Measurements from ENCODE around the gene CALY. TPM values are rescaled to one million over a fixed set of nuclear protein-coding genes. Genes with fewer than 3 reads are reported as not detected.

Gene CALY
- total RNA-seq, 1 experiment from 2014 or later = not detected

GRCh38 chr10:133326745-133327650 is 9.7 kb downstream of the CALY start:
- Mint-ChIP-seq H3K9me3 (ENCODE audit: unreplicated experiment) (no peaks in the 10 kb centered on the region), H3K27me3 (ENCODE audit: insufficient read depth, unreplicated experiment) (peaks cover 14% of the 10 kb centered on the region), H3K27ac (ENCODE audit: unreplicated experiment) (no peak overlapping the region), H3K4me1 (ENCODE audit: low read depth, unreplicated experiment) (peaks cover 7% of the 10 kb centered on the region), H3K4me3 (ENCODE audit: unreplicated experiment) (no peak overlapping the region), H3K36me3 (ENCODE audit: insufficient read depth, unreplicated experiment) (peaks cover 10% of the 10 kb centered on the region)
- peaks cover 3% of the 10 kb centered on the region; the same call in 1 of the 2 replicates for H3K9me3 ChIP-seq
- intact Hi-C loops (cut with micrococcal nuclease; ENCODE audit: unreplicated experiment) = loop anchor here (5.0 kb wide), 1 partner anchor 65 kb away; the partner anchor contains the start of gene MTG1
- peaks cover 11% of the 10 kb centered on the region; the same call in 1 of the 2 replicates for H3K4me1 ChIP-seq
- 0 out of 2 replicates have a peak, but pooled peaks cover 1% of the 10 kb centered on the region for H3K27me3 ChIP-seq (replicated peaks; ENCODE audit: control insufficient read depth, insufficient read depth, low read length)
- no peak for DNase-seq
- TF ChIP-seq, protein P1, sequence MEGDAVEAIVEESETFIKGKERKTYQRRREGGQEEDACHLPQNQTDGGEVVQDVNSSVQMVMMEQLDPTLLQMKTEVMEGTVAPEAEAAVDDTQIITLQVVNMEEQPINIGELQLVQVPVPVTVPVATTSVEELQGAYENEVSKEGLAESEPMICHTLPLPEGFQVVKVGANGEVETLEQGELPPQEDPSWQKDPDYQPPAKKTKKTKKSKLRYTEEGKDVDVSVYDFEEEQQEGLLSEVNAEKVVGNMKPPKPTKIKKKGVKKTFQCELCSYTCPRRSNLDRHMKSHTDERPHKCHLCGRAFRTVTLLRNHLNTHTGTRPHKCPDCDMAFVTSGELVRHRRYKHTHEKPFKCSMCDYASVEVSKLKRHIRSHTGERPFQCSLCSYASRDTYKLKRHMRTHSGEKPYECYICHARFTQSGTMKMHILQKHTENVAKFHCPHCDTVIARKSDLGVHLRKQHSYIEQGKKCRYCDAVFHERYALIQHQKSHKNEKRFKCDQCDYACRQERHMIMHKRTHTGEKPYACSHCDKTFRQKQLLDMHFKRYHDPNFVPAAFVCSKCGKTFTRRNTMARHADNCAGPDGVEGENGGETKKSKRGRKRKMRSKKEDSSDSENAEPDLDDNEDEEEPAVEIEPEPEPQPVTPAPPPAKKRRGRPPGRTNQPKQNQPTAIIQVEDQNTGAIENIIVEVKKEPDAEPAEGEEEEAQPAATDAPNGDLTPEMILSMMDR (IDR thresholded peaks at IDR 0.05; ENCODE audit: insufficient read depth in 1 of 2, low read depth in 1 of 2, low read length in 1 of 2, severe bottlenecking in 1 of 2, unreplicated experiment in 1 of 2) = no peak
- H3K36me3 ChIP-seq (ENCODE audit: control insufficient read depth, insufficient read depth, low read length) = no peaks in the 10 kb centered on the region
- ChIA-PET POLR2A (no interaction called here), CTCF (no interaction called here)
- H3K4me3 ChIP-seq (ENCODE audit: low read depth, low read length) = no peak overlapping the region
- no TSS peak for BruUV-seq (replicated peaks)

- POLR2A ChIA-PET = no interaction called here
- Histone ChIP-seq H3K9me3 (peaks cover 3% of the 10 kb centered on the region; the same call in 1 of the 2 replicates), H3K4me1 (peaks cover 11% of the 10 kb centered on the region; the same call in 1 of the 2 replicates), H3K27me3 (replicated peaks; ENCODE audit: control insufficient read depth, insufficient read depth, low read length) (no peaks in the 10 kb centered on the region), H3K36me3 (ENCODE audit: control insufficient read depth, insufficient read depth, low read length) (no peaks in the 10 kb centered on the region), H3K4me3 (ENCODE audit: low read depth, low read length) (peak overlapping the region; percentile 40)
- BruUV-seq (replicated peaks) = no TSS peak
- H3K36me3 Mint-ChIP-seq (ENCODE audit: insufficient read depth, unreplicated experiment) = peaks cover 10% of the 10 kb centered on the region
- TF ChIP-seq, protein P1 (IDR thresholded peaks at IDR 0.05; ENCODE audit: insufficient read depth in 1 of 2, low read depth in 1 of 2, low read length in 1 of 2, severe bottlenecking in 1 of 2, unreplicated experiment in 1 of 2) = no peak
- CTCF ChIA-PET = no interaction called here
- peaks cover 8% of the 10 kb centered on the region for H3K27me3 Mint-ChIP-seq (ENCODE audit: insufficient read depth, unreplicated experiment)
- H3K4me3 Mint-ChIP-seq (ENCODE audit: unreplicated experiment) = peak overlapping the region; percentile 86
- H3K4me1 Mint-ChIP-seq (ENCODE audit: low read depth, unreplicated experiment) = peaks cover 7% of the 10 kb centered on the region
- intact Hi-C loops (cut with micrococcal nuclease; ENCODE audit: unreplicated experiment) = loop anchor here (5.0 kb wide), 1 partner anchor 66 kb away; the partner anchor contains the start of gene MTG1
- no peak for DNase-seq
- H3K27ac Mint-ChIP-seq (ENCODE audit: unreplicated experiment) = no peak overlapping the region
- no peaks in the 10 kb centered on the region for H3K9me3 Mint-ChIP-seq (ENCODE audit: unreplicated experiment)
These were observed 10.5 kb downstream of the CALY start for GRCh38 chr10:133326223-133326551.

GRCh38 chr10:133325440-133326222 is 11.1 kb downstream of the CALY start:
- H3K9me3 Mint-ChIP-seq (ENCODE audit: unreplicated experiment) = peaks cover under 1% of the 10 kb centered on the region
- intact Hi-C loops (cut with micrococcal nuclease; ENCODE audit: unreplicated experiment) = loop anchor here (5.0 kb wide), 1 partner anchor 67 kb away; the partner anchor contains the start of gene MTG1
- peaks cover 8% of the 10 kb centered on the region for H3K27me3 Mint-ChIP-seq (ENCODE audit: insufficient read depth, unreplicated experiment)
- TF ChIP-seq, protein P1 (IDR thresholded peaks at IDR 0.05; ENCODE audit: insufficient read depth in 1 of 2, low read depth in 1 of 2, low read length in 1 of 2, severe bottlenecking in 1 of 2, unreplicated experiment in 1 of 2) = no peak
- H3K4me3 Mint-ChIP-seq (ENCODE audit: unreplicated experiment) = peak overlapping the region; percentile 86
- DNase-seq = no peak
- Histone ChIP-seq H3K4me3 (ENCODE audit: low read depth, low read length) (peak overlapping the region; percentile 40), H3K9me3 (peaks cover 6% of the 10 kb centered on the region), H3K27me3 (replicated peaks; ENCODE audit: control insufficient read depth, insufficient read depth, low read length) (no peaks in the 10 kb centered on the region), H3K36me3 (ENCODE audit: control insufficient read depth, insufficient read depth, low read length) (no peaks in the 10 kb centered on the region), H3K4me1 (peaks cover 11% of the 10 kb centered on the region; the same call in 1 of the 2 replicates)
- no peak overlapping the region for H3K27ac Mint-ChIP-seq (ENCODE audit: unreplicated experiment)
- BruUV-seq (replicated peaks) = no TSS peak
- POLR2A ChIA-PET = no interaction called here
- peaks cover 7% of the 10 kb centered on the region for H3K4me1 Mint-ChIP-seq (ENCODE audit: low read depth, unreplicated experiment)
- CTCF ChIA-PET = no interaction called here
- H3K36me3 Mint-ChIP-seq (ENCODE audit: insufficient read depth, unreplicated experiment) = peaks cover 10% of the 10 kb centered on the region

Measured in Caco-2 (cell line).